Measurements from ENCODE around the gene FUT3. TPM values are rescaled to one million over a fixed set of nuclear protein-coding genes. Genes with fewer than 3 reads are reported as not detected.
"Not testable (repeated sequence)": the region's sequence is repeated elsewhere in the genome, so short reads cannot be mapped to it uniquely, and the experiment has no call there.

FUT3 gene
- total RNA-seq, 2 experiments from 2014 or later: not detected

DNA sequence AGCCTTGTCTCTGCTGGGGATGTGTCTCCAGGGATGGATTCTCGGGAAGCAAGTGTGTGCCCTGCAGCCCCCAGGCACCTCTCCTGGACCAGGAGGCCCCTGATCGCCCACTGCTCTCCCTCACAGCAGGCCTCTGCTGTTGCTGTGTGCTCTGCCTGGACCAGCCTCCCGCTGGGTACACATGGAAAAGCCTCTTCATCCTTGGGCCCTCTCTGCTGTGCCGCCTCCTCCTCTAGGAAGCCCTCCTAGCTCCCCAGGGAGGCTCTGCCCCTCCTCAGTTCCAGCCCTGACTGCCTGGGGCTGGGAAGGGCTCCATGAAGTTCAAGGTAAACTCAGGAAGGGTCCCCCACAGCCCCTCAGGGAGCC, 40.3 kb upstream of the FUT3 start:
- Mint-ChIP-seq H3K36me3 (ENCODE audit: low read depth) (no peaks in the 10 kb centered on the region), H3K4me3 (no peak overlapping the region), H3K4me1 (ENCODE audit: low read depth) (no peaks in the 10 kb centered on the region), H3K27ac (no peak overlapping the region), H3K27me3 (no peaks in the 10 kb centered on the region), H3K9me3 (no peaks in the 10 kb centered on the region)
- ChIA-PET CTCF (interaction anchor here (0.9 to 4.1 kb wide), 2 partner anchors 8 to 88 kb away, joined by 3 to 43 read pairs; partner anchors contain the start of gene NRTN), POLR2A (interaction anchor here (1.0 to 3.8 kb wide), 5 partner anchors 8 to 87 kb away, joined by 4 to 18 read pairs (median 4); partner anchors contain the start of genes NDUFA11, RANBP3 and VMAC)
- no peak for DNase-seq
- TF ChIP-seq, protein P1, sequence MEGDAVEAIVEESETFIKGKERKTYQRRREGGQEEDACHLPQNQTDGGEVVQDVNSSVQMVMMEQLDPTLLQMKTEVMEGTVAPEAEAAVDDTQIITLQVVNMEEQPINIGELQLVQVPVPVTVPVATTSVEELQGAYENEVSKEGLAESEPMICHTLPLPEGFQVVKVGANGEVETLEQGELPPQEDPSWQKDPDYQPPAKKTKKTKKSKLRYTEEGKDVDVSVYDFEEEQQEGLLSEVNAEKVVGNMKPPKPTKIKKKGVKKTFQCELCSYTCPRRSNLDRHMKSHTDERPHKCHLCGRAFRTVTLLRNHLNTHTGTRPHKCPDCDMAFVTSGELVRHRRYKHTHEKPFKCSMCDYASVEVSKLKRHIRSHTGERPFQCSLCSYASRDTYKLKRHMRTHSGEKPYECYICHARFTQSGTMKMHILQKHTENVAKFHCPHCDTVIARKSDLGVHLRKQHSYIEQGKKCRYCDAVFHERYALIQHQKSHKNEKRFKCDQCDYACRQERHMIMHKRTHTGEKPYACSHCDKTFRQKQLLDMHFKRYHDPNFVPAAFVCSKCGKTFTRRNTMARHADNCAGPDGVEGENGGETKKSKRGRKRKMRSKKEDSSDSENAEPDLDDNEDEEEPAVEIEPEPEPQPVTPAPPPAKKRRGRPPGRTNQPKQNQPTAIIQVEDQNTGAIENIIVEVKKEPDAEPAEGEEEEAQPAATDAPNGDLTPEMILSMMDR (IDR thresholded peaks at IDR 0.05): no peak
- intact Hi-C loops (cut with micrococcal nuclease): no loop called here
- no peak for ATAC-seq

DNA sequence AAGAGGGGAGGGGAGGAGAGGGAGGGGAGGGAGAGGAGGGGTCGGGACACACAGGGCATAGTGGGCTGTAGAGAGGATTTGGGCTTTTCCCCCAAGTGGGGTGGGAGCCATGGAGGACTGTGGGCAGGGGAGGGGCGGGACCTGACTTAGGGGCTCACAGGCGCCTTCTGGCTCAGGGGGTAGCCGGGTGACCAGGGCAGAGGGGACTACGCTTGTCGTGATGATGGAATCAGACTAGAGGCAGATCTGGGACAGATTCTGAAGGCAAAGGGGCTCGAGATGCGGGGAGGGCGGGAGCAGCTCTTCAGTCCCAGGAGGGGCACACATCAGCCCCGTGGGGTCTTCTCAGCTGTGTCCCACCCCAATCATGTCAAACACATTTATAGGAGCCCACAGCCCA, 38.9 kb upstream of the FUT3 start:
- CTCF ChIA-PET: interaction anchor here (4.1 kb wide), 1 partner anchor 86 kb away, joined by 43 read pairs; the partner anchor contains the start of gene NRTN
- intact Hi-C loops (cut with micrococcal nuclease): no loop called here
- peaks cover 2% of the 10 kb centered on the region for H3K27me3 Mint-ChIP-seq
- no peaks in the 10 kb centered on the region for H3K4me1 Mint-ChIP-seq (ENCODE audit: low read depth)
- no peak overlapping the region for H3K4me3 Mint-ChIP-seq
- TF ChIP-seq, protein P1 (IDR thresholded peaks at IDR 0.05): no peak
- H3K36me3 Mint-ChIP-seq (ENCODE audit: low read depth): no peaks in the 10 kb centered on the region
- DNase-seq (no peak), ATAC-seq (no peak)
- H3K27ac Mint-ChIP-seq: no peak overlapping the region
- POLR2A ChIA-PET: interaction anchor here (1.4 to 3.8 kb wide), 3 partner anchors 9 to 86 kb away, joined by 4 to 18 read pairs (median 7); partner anchors contain the start of genes NDUFA11 and VMAC
- no peaks in the 10 kb centered on the region for H3K9me3 Mint-ChIP-seq

DNA sequence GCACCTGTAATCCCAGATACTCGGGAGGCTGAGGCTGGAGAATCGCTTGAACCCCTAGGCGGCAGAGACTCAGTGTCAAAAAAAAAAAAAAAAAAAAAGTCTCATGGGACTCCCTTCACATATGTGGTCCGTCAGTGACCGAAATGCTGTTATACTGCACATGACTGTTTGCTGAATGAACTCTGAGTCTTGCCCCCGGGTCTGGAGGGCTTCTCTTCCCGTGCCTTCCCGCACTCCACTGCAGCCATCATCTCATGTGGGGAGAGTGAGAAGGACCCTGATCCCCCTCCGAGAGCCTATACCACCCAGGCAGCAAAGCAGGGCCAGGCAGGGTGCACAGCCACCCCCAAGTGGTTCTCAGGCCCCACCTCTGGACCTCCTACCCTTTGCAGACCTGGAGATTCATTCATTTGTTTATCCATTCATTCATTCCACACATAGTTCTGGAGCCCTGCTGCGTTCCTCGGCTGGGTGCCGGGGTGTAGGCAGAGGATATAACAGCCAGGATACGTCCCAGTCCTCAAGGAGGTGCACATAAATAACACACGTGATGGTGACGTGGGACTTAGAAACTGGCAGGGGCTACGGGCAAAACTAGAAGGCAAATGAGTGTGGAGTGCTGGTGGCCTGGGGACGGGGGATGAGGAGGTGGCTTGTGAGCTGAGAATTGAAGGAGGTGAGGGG, 38.2 kb upstream of the FUT3 start:
- ATAC-seq (no peak), DNase-seq (no peak)
- H3K4me3 Mint-ChIP-seq: no peak overlapping the region
- no peaks in the 10 kb centered on the region for H3K36me3 Mint-ChIP-seq (ENCODE audit: low read depth)
- no peak overlapping the region for H3K27ac Mint-ChIP-seq
- no peaks in the 10 kb centered on the region for H3K4me1 Mint-ChIP-seq (ENCODE audit: low read depth)
- TF ChIP-seq, protein P1 (IDR thresholded peaks at IDR 0.05): no peak
- H3K27me3 Mint-ChIP-seq: peaks cover 2% of the 10 kb centered on the region
- no peaks in the 10 kb centered on the region for H3K9me3 Mint-ChIP-seq
- CTCF ChIA-PET: interaction anchor here (4.1 kb wide), 1 partner anchor 85 kb away, joined by 43 read pairs; the partner anchor contains the start of gene NRTN
- intact Hi-C loops (cut with micrococcal nuclease): no loop called here
- POLR2A ChIA-PET: interaction anchor here (3.8 kb wide), 1 partner anchor 14 kb away, joined by 18 read pairs; the partner anchor contains the start of genes NDUFA11 and VMAC

DNA sequence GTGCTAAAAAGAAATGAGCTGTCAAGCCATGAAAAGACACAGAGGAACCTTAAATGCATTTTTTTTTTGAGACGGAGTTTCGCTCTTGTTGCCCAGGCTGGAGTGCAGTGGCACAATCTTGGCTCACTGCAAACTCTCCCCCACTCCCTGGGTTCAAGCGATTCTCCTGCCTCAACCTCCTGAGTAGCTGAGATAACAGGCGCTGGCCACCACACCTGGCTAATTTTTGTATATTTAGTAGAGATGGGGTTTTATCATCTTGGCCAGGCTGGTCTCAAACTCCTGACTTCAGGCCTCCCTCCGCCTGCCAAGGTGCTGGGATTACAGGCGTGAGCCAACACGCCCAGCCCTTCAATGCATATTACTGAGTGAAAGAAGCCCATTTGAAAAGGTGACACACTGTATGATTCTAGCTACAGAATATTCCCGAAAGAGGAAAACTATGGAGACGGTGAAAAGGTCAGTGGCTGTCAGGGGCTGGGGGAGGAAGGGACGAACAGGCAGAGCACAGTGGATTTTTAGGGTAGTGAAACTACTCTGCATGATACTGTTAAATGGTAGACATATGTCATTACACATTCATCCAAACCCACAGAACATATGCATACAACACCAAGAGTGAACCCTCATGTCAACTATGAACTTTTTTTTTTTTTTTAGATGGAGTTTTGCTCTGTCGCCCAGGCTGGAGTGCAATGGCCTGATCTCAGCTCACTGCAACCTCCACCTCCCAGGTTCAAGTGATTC, 33.0 kb upstream of the FUT3 start:
- H3K9me3 Mint-ChIP-seq; DNase-seq; H3K27ac Mint-ChIP-seq; H3K36me3 Mint-ChIP-seq (ENCODE audit: low read depth); intact Hi-C loops (cut with micrococcal nuclease); H3K4me3 Mint-ChIP-seq; H3K4me1 Mint-ChIP-seq (ENCODE audit: low read depth); ATAC-seq; POLR2A ChIA-PET: not testable (repeated sequence)
- CTCF ChIA-PET: interaction anchor here (1.0 to 1.8 kb wide), 4 partner anchors 9 to 138 kb away, joined by 3 to 7 read pairs (median 4); no protein-coding TSS in a partner anchor
- H3K27me3 Mint-ChIP-seq: peaks cover 15% of the 10 kb centered on the region

DNA sequence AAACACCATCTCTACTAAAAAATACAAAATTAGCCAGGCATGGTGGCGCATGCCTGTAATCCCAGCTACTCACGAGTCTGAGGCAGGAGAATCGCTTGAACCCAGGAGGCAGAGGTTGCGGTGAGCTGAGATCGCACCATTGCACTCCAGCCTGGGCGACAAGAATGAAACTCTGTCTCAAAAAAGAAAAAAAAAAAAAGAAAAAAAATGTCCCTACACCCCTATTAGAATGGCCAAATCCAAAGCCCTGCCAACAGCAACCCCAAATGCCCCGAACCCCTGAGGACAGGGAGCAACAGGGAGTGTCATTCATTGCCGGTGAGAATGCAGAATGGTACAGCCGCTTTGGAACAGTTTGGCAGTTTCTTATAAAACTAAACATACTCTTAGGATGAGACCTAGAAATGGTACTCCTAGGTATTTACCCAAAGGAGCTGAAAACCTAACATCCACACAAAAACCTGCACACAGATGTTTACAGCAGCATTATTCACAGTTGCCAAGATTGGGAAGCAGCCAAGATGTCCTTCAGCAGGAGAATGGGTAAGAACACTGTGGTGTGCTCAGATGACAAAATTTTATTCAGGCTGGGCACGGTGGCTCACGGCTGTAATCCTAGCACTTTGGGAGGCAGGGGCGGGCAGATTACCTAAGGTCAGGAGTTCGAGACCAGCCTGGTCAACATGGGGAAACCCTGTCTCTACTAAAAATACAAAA, 32.1 kb upstream of the FUT3 start:
- H3K36me3 Mint-ChIP-seq (ENCODE audit: low read depth); H3K4me3 Mint-ChIP-seq; DNase-seq; H3K4me1 Mint-ChIP-seq (ENCODE audit: low read depth); POLR2A ChIA-PET; intact Hi-C loops (cut with micrococcal nuclease); H3K27ac Mint-ChIP-seq; ATAC-seq; H3K9me3 Mint-ChIP-seq: not testable (repeated sequence)
- H3K27me3 Mint-ChIP-seq: peaks cover 15% of the 10 kb centered on the region
- CTCF ChIA-PET: interaction anchor here (1.8 kb wide), 1 partner anchor 79 kb away, joined by 7 read pairs; no protein-coding TSS in a partner anchor
